Measurements from ENCODE around the gene CD226.
"Not testable (repeated sequence)": the region's sequence is repeated elsewhere in the genome, so short reads cannot be mapped to it uniquely, and the experiment has no call there.

CD226 gene

DNA sequence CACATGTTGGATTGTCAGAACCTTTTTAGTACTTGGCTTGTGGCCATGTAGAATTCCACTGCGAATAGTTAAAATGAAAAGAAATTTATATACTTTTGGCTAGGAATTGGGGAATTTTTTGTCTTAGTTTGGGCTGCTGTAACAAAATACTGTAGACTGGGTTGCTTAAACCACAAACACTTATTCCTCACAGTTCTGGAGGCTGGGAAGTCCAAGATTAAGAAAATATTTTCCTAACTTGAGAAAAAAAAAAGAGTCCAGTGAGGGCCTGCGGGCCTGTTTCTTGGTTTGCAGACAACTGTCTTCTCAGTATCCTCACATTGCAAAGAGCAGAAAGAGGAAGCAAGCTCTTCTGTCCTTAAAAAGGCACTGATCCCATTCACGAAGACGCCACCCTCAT lies 81.9 kb downstream of the CD226 start:
- no peak for DNase-seq

- DNase-seq: not testable (repeated sequence)
These were observed 82.9 kb downstream of the CD226 start for GRCh38 chr18:69864802-69865201.

GRCh38 chr18:69858897-69859296 lies 88.8 kb downstream of the CD226 start:
- no peak for DNase-seq

- DNase-seq: no peak
These were observed 93.2 kb downstream of the CD226 start for GRCh38 chr18:69854455-69854854.

DNA sequence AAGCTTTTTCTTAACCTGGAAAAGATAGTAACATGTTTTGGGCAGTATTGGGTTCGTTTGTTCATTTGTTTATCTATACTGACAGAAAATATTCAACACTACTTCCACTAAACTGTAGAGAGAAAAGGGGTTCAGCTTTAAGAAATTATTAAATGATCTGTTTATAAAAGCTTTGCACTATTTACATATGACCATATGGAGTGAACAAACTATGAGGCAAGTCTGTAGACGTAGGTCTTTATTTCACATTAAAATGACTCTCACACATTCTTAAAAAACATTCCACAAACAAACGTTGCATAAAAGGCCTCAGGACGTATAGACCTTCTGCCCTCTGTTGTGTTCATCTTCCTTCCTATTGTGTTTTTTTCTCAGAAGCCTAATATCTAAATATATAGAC lies 94.6 kb downstream of the CD226 start:
- no peak for DNase-seq

GRCh38 chr18:69845593-69846506 lies 101.8 kb downstream of the CD226 start:
- no peak for DNase-seq

DNA sequence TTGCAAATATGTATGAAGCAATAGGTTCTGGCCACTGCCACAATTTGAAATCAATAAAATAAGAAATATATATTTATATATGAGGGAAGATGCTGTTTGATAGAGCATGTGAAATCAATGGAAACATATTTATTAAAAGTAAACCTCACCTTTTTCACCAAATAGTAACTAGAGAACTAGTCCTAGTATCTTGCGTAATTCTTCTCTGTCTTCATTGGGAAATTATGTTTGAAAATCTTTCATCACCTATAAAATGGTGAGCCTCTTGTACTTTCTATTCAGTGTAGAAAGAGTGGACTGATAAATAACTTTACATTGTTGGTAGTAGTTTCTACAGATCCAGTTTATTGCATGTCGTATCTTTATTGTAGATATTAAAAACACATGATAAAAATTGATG lies 103.0 kb downstream of the CD226 start:
- DNase-seq: no peak

DNA sequence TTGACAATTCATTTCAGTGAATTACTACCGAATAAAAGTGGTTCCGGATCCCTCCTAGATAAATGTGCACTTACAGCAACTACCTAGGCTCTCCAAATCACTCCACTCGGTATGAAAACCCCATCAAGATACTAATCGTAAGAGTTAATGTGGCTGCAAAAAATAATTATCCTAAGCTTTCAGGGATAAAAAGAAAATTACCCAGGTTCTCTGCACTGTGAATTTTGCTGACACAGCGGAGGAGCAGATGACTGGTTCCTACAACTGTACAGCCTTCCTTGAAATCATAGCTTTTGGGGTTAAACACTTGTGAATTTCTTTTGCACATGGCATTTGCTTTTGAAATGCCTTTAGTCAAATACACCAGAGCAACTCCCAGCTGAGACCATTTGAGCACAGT lies 104.7 kb downstream of the CD226 start:
- DNase-seq: no peak

- no peak for DNase-seq
These were observed 106.6 kb downstream of the CD226 start for GRCh38 chr18:69841117-69841516.

DNA sequence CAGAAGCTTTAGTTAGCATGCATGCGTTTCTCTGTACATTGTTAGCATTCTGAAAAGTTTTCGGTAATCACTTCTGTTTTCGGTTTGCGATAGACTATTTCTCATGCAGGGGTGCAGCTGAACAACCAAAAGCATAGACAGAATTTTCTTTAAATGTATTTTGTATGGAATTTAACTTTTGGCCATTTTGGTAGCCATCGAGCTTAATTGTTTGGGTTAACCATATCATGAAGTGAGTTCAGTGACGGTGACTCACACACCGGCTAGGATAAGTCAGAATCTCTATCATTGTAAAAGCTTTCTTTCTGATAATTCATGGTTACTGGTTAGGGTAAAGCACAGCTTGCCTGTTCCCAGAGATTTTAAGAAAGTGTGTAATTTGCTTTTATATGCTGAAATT lies 107.2 kb downstream of the CD226 start:
- DNase-seq: no peak

- DNase-seq: no peak
These were observed 107.7 kb downstream of the CD226 start for GRCh38 chr18:69840001-69840400.

DNA sequence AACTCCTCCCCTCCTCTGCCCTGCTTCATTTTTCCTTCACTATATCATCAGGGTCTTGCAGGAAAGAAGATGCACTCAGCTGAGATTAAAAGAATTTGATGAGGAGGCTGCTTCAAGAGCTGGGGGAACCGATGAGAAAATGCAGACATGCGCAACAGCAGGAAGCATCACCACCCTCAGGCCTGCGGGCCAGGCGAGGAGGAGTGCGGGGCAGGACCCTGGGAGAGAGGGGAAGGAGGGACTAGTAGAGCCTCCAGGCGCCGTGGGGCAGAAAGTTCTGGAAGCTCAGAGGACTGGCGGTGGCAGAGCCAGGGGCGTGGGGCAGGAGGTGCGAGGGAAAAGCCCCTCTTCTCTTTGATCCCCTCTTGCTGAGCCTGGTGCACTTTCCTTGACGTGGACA lies 108.2 kb downstream of the CD226 start:
- DNase-seq: no peak

DNA sequence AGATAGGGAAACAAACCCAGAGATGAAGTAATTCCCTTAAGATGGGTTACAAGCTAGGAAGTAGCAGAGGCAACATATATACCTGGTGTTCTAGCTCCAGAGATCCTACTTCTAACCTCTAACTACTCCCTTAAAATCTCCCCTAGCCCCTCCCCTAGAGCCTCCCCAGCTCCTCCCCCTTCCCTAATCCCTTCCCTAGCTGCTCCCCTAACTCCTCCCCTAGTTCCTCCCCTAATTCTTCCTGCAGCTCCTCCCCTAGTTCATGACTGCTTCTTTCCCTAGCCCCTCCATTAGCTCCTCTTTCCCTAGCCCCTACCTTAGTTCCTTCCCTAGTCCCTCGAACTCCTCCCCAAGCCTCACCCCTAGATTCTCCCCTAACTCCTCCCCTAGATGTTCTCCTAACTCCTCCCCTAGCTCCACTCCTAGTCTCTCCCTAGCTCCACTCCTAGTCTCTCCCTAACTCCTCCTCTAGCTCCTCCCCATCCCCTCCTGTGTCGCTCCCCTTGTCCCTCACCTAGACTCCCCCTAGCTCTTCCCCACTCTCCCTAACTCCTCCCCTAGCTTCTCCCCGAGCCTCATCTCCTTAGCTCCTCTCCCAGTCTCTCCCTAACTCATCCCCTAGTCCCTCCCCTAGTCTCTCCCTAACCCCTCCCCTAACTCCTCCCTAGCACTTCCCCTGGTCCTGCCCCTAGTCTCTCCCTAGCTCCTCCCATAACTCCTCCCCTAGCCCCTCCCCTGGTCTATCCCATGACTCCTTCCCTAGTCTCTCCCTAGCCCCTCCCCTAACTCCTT lies 108.9 kb downstream of the CD226 start:
- no peak for DNase-seq

GRCh38 chr18:69838003-69838402 lies 109.7 kb downstream of the CD226 start:
- no peak for DNase-seq

DNA sequence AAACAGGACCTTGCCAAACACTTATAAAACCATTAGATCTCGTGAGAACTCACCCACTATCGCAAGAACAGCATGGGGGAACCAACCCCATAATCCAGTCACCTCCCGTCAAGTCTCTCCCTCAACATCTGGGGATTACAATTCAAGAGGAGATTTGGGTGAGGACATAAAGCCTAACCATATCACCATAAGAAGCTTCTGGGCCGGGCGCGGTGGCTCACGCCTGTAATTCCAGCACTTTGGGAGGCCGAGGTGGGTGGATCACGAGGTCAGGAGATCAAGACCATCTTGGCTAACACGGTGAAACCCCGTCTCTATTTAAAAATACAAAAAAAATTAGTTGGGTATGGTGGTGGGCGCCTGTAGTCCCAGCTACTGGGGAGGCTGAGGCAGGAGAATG lies 112.7 kb downstream of the CD226 start:
- DNase-seq: not testable (repeated sequence)

DNA sequence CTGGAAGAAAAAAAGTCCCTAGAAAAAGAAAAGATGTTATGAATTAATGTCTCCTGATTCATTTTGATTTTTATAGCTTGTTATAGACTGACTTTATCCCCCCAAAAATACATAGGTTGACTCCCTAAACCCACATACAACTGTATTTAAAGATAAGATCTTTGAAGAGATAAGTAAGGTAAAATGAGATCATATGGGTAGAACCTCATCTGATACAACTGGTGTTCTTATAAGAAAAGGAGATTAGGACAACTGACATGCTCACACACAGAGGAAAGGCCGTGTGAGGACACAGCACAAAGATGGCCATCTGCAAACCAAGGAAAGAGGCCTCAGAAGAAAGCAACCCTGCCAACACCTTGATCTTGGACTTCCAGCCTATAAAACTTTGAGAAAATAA lies 117.5 kb downstream of the CD226 start:
- no peak for DNase-seq

- DNase-seq: no peak
These were observed 127.1 kb downstream of the CD226 start for GRCh38 chr18:69820538-69820937.

- DNase-seq: no peak
These were observed 128.2 kb downstream of the CD226 start for GRCh38 chr18:69819460-69819859.

GRCh38 chr18:69817335-69817940 lies 130.2 kb downstream of the CD226 start:
- DNase-seq: no peak

GRCh38 chr18:69814861-69815385 lies 132.8 kb downstream of the CD226 start:
- DNase-seq: no peak

- DNase-seq: no peak
These were observed 134.1 kb downstream of the CD226 start for GRCh38 chr18:69813559-69813958.

DNA sequence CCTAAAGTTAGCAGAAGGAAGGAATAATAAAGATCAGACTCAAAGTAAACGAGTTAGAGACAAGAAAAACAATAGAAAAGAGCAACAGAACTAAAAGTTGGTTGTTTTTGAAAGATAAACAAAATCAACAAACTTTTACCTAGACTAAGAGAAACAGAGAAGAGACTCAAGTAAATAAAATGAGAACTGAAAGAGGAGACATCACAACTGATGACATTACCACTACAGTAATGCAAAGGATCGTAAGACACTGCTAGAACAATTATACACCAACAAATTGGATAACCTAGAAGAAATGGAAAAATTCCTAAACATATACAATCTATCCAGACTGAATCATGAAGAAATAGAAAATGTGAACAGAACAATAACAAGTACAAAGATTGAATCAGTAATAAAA lies 139.3 kb downstream of the CD226 start:
- no peak for DNase-seq

- no peak for DNase-seq
These were observed 142.7 kb downstream of the CD226 start for GRCh38 chr18:69804776-69805501.
